GM23338 (cell line): ENCODE data around the gene UNC5A. TPM values are rescaled to one million over a fixed set of nuclear protein-coding genes. Genes with fewer than 3 reads are reported as not detected.

Experiments used
- ATAC-seq: fragments of 200-7000 bp; cut with Tn5 transposase; 3 replicates; pipeline ENCODE4 v1.9.1; 2020
- DNase-seq: peaks from one replicate; pipeline ENCODE4 v3.0.0-alpha.2; 2015; ENCODE audit warnings: low spot score
- H2AFZ ChIP-seq: fragments of 200-600 bp; sonication (generic); 2 replicates; pipeline ENCODE4 v1.8.0; 2016; ENCODE audit warnings: antibody characterized with exemption, mild to moderate bottlenecking, moderate library complexity
- H3F3A ChIP-seq: fragments of 200-600 bp; sonication (generic); replicated peaks from 2 replicates; pipeline ENCODE4 v1.8.0; 2017; ENCODE audit warnings: antibody characterized with exemption, mixed run types, low read depth
- H3K27ac ChIP-seq: fragments of 200-600 bp; sonication (generic); 2 replicates; pipeline ENCODE4 v1.6.1; 2016; ENCODE audit warnings: low read depth
- H3K27me3 ChIP-seq: fragments of 200-600 bp; sonication (generic); 2 replicates; pipeline ENCODE4 v1.8.0; 2016; ENCODE audit warnings: mild to moderate bottlenecking, mixed run types, moderate library complexity; ENCODE audit not compliant: insufficient read depth
- H3K36me3 ChIP-seq: fragments of 200-600 bp; sonication (generic); 2 replicates; pipeline ENCODE4 v1.8.0; 2016; ENCODE audit warnings: mild to moderate bottlenecking; ENCODE audit not compliant: insufficient read depth
- H3K4me1 ChIP-seq: fragments of 200-600 bp; sonication (generic); 2 replicates; pipeline ENCODE4 v1.8.0; 2016; ENCODE audit warnings: mild to moderate bottlenecking, moderate library complexity; ENCODE audit not compliant: insufficient read depth
- H3K4me2 ChIP-seq: fragments of 200-600 bp; sonication (generic); 2 replicates; pipeline ENCODE4 v1.7.1; 2017; ENCODE audit warnings: mixed run types
- H3K4me3 ChIP-seq: fragments of 200-600 bp; sonication (generic); 2 replicates; pipeline ENCODE4 v1.6.1; 2016; ENCODE audit warnings: mixed run types
- H3K79me2 ChIP-seq: fragments of 200-600 bp; sonication (generic); replicated peaks from 2 replicates; pipeline ENCODE4 v1.8.0; 2017; ENCODE audit warnings: mild to moderate bottlenecking; ENCODE audit not compliant: insufficient read depth
- H3K9me2 ChIP-seq: fragments of 200-600 bp; sonication (generic); 2 replicates; pipeline ENCODE4 v1.8.0; 2017; ENCODE audit not compliant: insufficient read depth
- H4K20me1 ChIP-seq: fragments of 200-600 bp; sonication (generic); replicated peaks from 2 replicates; pipeline ENCODE4 v1.8.0; 2017; ENCODE audit warnings: mild to moderate bottlenecking; ENCODE audit not compliant: insufficient read depth
- H3K27ac Mint-ChIP-seq: 2 replicates; pipeline ENCODE4 v1.8.0; 2020; ENCODE audit warnings: inconsistent platforms, mild to moderate bottlenecking, moderate library complexity, mixed read lengths
- H3K27me3 Mint-ChIP-seq: 3 replicates; pipeline ENCODE4 v1.8.0; 2022; ENCODE audit warnings: low read depth, mild to moderate bottlenecking, moderate library complexity, mixed read lengths, inconsistent platforms; ENCODE audit not compliant: insufficient read depth, poor library complexity
- H3K36me3 Mint-ChIP-seq: 3 replicates; pipeline ENCODE4 v1.8.0; 2021; ENCODE audit warnings: low read depth, mild to moderate bottlenecking, inconsistent platforms, moderate library complexity, mixed read lengths
- H3K4me1 Mint-ChIP-seq: 3 replicates; pipeline ENCODE4 v1.8.0; 2020; ENCODE audit warnings: mild to moderate bottlenecking, inconsistent platforms, mixed read lengths
- H3K4me3 Mint-ChIP-seq: 3 replicates; pipeline ENCODE4 v1.8.0; 2021; ENCODE audit warnings: moderate library complexity, mild to moderate bottlenecking, inconsistent platforms, mixed read lengths
- H3K9me3 Mint-ChIP-seq: 3 replicates; pipeline ENCODE4 v1.8.0; 2020; ENCODE audit warnings: moderate library complexity, mild to moderate bottlenecking, inconsistent platforms, mixed read lengths
- CREB1 ChIP-seq: fragments of 250-450 bp; sonication (Bioruptor Pico); IDR thresholded peaks from 2 replicates; pipeline ENCODE4 v1.5.0; 2020; ENCODE audit warnings: low read depth, mild to moderate bottlenecking, moderate library complexity
- CTCF ChIP-seq, 2 experiments: fragments of 200-600 bp in 1 of 2; sonication (generic) in 1 of 2; conservative IDR thresholded peaks; 2 replicates each; pipeline versions ENCODE4 v1.5.1 to v1.6.1; 2016 to 2017; ENCODE audit warnings: antibody characterized with exemption in 2 of 2, low read depth in 2 of 2, mild to moderate bottlenecking in 2 of 2, moderate library complexity in 1 of 2
- EZH2phosphoT487 ChIP-seq: fragments of 200-600 bp; sonication (generic); IDR thresholded peaks from one replicate; pipeline ENCODE4 v1.8.1; 2018; ENCODE audit warnings: antibody characterized with exemption; ENCODE audit not compliant: unreplicated experiment
- JUNB ChIP-seq: IDR thresholded peaks from one replicate; pipeline ENCODE4 v1.6.1; 2016; ENCODE audit warnings: antibody characterized with exemption; ENCODE audit not compliant: unreplicated experiment
- POLR2AphosphoS5 ChIP-seq: IDR thresholded peaks from 2 replicates; pipeline ENCODE4 v1.6.1; 2016; ENCODE audit warnings: antibody characterized with exemption, low read depth
- REST ChIP-seq: IDR thresholded peaks from one replicate; pipeline ENCODE4 v1.6.1; 2018; ENCODE audit warnings: antibody characterized with exemption; ENCODE audit not compliant: unreplicated experiment
- STAT1 ChIP-seq: IDR thresholded peaks from one replicate; pipeline ENCODE4 v1.6.1; 2016; ENCODE audit warnings: antibody characterized with exemption; ENCODE audit not compliant: unreplicated experiment
- ZNF462 ChIP-seq: fragments of 250-450 bp; sonication (Bioruptor Pico); IDR thresholded peaks from 2 replicates; pipeline ENCODE4 v1.5.0; 2020; ENCODE audit warnings: mild to moderate bottlenecking, moderate library complexity
- polyA plus RNA-seq: library from polyadenylated mRNA; unstranded; fragments of >200 nt; fragmentation: Nextera tagmentation; extraction: Ambion mirVana; gene quantifications from 2 replicates; pipeline ENCODE4 v1.2.1, GENCODE V29; 2016
- total RNA-seq: library from RNA; depleted of rRNA; stranded (reverse); fragments of >200 nt; shearing (Covaris generic); gene quantifications from 2 replicates; pipeline ENCODE4 v1.2.3, GENCODE V29; 2014

The UNC5A gene
- total and polyA plus RNA-seq, 2 experiments from 2014 or later = 0.92 to 3.9 TPM

GRCh38 chr5:176889321-176890280 lies 79.2 kb downstream of the UNC5A start:
- Mint-ChIP-seq H3K27me3 (peaks cover 9% of the 10 kb centered on the region), H3K36me3 (no peaks in the 10 kb centered on the region), H3K9me3 (no peaks in the 10 kb centered on the region), H3K4me1 (peaks cover 3% of the 10 kb centered on the region; the same call in 1 of the 3 replicates), H3K4me3 (no peak overlapping the region), H3K27ac (no peak overlapping the region)
- DNase-seq (no peak), ATAC-seq (no peak)
- Histone ChIP-seq H3K27ac (no peak overlapping the region), H4K20me1 (no peaks in the 10 kb centered on the region), H3K9me2 (no peaks in the 10 kb centered on the region), H3F3A (no peaks in the 10 kb centered on the region), H3K36me3 (no peaks in the 10 kb centered on the region), H3K79me2 (no peaks in the 10 kb centered on the region), H3K27me3 (no peaks in the 10 kb centered on the region), H3K4me3 (no peak overlapping the region), H3K4me1 (no peaks in the 10 kb centered on the region), H3K4me2 (no peak overlapping the region), H2AFZ (no peak overlapping the region)
- TF ChIP-seq CTCF (conservative IDR thresholded peaks at IDR 0.05; ENCODE audit: low read depth in 2 of 2) = no peak
- TF ChIP-seq POLR2AphosphoS5 = no peak
- no peak for TF ChIP-seq ZNF462 (CRISPR knock-in tag)
- TF ChIP-seq JUNB = no peak
- TF ChIP-seq CREB1 (CRISPR knock-in tag) = no peak
- TF ChIP-seq EZH2phosphoT487 = no peak
- no peak for TF ChIP-seq REST
- TF ChIP-seq STAT1 = no peak
